ENCODE results near the gene ASIC4. TPM values are rescaled to one million over a fixed set of nuclear protein-coding genes. Genes with fewer than 3 reads are reported as not detected.

ASIC4 gene
- polyA plus RNA-seq, 2 of the 4 experiments (the other 2 are of a cell fraction), result 0.04 TPM; not detected in 1

DNA sequence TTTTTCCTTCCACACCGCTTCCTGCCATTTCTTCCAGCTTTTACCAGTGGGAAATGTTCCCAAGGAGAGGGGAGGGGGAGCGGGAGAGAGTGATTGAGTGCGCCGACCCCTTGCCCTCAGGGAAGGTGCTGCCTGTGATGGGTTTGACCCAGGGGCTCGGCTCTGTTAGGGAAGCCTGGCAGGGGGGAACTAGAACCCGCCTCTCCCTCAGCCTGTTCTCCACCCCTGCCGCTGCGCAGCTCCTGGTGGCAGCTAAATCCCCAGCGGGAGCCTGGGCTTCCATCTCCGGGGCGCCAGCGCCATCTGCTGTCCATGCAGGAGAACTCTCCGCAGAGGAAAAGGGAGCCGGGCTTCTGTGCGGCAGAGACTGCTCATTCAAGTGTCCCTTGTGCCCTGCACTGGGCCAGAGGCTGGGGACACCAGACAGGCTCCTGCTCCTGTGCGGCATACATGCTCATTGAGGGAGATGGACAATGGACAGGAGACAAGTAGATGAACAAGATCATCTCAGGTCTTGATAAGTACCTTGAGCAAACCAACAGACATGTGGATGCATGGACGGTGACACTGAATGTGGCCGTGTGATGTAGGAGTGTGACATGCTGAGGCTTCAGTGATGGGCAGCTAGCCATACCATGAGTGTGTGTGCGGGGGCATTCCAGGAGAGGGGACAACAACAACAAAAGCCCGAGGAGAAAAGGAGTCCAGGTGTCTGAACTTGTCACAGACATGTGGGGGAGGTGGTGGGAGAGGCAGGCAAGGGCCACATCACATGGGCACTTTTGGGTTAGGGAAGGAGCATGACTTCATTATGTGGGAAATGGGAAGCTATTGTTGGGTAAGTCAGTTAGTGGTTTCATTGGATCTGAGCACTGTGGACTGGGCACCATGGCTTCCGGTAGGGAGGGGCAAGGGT is 16.0 kb downstream of the ASIC4 start:
- H3K4me1 ChIP-seq, result peaks cover 4% of the 10 kb centered on the region; the same call in 1 of the 3 replicates
- peak; percentile 81 to 94 for DNase-seq (ENCODE audit: low read depth in 1 of 2, low spot score in 1 of 2)
- peak; percentile 71 to 93 for ATAC-seq
- POLR2A ChIA-PET, result interaction anchor here (0.8 to 1.7 kb wide), 5 partner anchors 32 to 354 kb away, joined by 3 to 6 read pairs (median 3); partner anchors contain the start of genes CNPPD1 and GMPPA
- WGBS (ENCODE audit: missing lambda C conversion rate), result 30% methylated on average over 11 of the region's 21 CpGs
- no peaks in the 10 kb centered on the region for H3K9me3 ChIP-seq
- H3K4me3 ChIP-seq, result peak overlapping the region; percentile 33; the same call in 2 of the 3 replicates
- TF ChIP-seq JUNB (IDR thresholded peaks at IDR 0.05), result no peak
- TF ChIP-seq, protein P1, sequence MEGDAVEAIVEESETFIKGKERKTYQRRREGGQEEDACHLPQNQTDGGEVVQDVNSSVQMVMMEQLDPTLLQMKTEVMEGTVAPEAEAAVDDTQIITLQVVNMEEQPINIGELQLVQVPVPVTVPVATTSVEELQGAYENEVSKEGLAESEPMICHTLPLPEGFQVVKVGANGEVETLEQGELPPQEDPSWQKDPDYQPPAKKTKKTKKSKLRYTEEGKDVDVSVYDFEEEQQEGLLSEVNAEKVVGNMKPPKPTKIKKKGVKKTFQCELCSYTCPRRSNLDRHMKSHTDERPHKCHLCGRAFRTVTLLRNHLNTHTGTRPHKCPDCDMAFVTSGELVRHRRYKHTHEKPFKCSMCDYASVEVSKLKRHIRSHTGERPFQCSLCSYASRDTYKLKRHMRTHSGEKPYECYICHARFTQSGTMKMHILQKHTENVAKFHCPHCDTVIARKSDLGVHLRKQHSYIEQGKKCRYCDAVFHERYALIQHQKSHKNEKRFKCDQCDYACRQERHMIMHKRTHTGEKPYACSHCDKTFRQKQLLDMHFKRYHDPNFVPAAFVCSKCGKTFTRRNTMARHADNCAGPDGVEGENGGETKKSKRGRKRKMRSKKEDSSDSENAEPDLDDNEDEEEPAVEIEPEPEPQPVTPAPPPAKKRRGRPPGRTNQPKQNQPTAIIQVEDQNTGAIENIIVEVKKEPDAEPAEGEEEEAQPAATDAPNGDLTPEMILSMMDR (IDR thresholded peaks at IDR 0.05), result peak; percentile 94
- TF ChIP-seq SMC3 (IDR thresholded peaks at IDR 0.05), result peak; percentile 95
- no peak for TF ChIP-seq EHMT2 (IDR thresholded peaks at IDR 0.05; ENCODE audit: low read depth)
- peak; percentile 99 for TF ChIP-seq RAD21 (conservative IDR thresholded peaks at IDR 0.05 in 1 of 2, IDR thresholded peaks at IDR 0.05 in 1 of 2)
- CTCF ChIA-PET, result interaction anchor here (0.6 to 79.1 kb wide), 56 partner anchors 11 to 540 kb away, joined by 3 to 3291 read pairs (median 4); partner anchors contain the start of genes ASIC4, CHPF, DES and GMPPA
- peak overlapping the region; percentile 83 for H3K4me2 ChIP-seq
- FAIRE-seq, result no peak
- peak overlapping the region in 1 of 2 experiments; percentile 57; a peak in 1 of 6 replicates for H3K27ac ChIP-seq

DNA sequence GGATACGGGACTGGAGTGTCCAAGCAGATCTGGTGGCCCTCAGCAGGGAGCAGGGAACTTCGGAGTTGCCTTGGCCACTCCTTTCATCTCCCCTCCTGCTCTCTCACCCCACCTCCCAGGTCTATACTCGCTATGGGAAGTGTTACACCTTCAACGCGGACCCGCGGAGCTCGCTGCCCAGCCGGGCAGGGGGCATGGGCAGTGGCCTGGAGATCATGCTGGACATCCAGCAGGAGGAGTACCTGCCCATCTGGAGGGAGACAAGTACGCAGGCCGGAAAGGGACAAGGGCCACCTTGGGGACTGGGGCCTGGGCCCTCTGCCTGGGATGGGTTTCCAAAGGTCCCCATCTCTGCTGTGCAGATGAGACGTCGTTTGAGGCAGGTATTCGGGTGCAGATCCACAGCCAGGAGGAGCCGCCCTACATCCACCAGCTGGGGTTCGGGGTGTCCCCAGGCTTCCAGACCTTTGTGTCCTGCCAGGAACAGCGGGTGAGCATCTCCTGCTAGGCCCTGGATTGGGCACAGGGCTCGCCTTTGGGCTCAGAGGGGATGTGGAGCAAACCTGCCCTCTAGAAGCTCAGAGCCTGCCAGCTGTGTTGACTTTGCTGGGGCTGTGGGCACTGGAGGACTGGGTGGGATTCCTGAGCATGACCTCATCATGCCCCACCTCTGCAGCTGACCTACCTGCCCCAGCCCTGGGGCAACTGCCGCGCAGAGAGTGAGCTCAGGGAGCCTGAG is 17.5 kb downstream of the ASIC4 start:
- no peaks in the 10 kb centered on the region for H3K9me3 ChIP-seq
- ChIA-PET CTCF (interaction anchor here (1.1 to 79.1 kb wide), 10 partner anchors 9 to 361 kb away, joined by 3 to 3291 read pairs (median 37); partner anchors contain the start of genes ASIC4, CHPF, DES and GMPPA), POLR2A (no interaction called here)
- H3K4me3 ChIP-seq, result no peak overlapping the region
- no peak for FAIRE-seq
- peaks cover 4% of the 10 kb centered on the region; the same call in 1 of the 3 replicates for H3K4me1 ChIP-seq
- H3K4me2 ChIP-seq, result no peak overlapping the region
- no peak for ATAC-seq
- H3K27ac ChIP-seq, result no peak overlapping the region
- 52% methylated on average over 15 of the region's 20 CpGs for WGBS (ENCODE audit: missing lambda C conversion rate)
- no peak for DNase-seq (ENCODE audit: low read depth in 1 of 2, low spot score in 1 of 2)
- TF ChIP-seq ZSCAN20 (CRISPR knock-in tag; IDR thresholded peaks at IDR 0.05) (no peak), RFX5 (IDR thresholded peaks at IDR 0.05) (no peak), EP300 (IDR thresholded peaks at IDR 0.05) (no peak), BHLHE40 (IDR thresholded peaks at IDR 0.05; ENCODE audit: low read depth, low read length) (no peak), SMC3 (IDR thresholded peaks at IDR 0.05) (no peak), TFCP2L1 (CRISPR knock-in tag; IDR thresholded peaks at IDR 0.05) (no peak), POLR2A (IDR thresholded peaks at IDR 0.05; ENCODE audit: low read length) (no peak), HOXB13 (CRISPR knock-in tag; IDR thresholded peaks at IDR 0.05; ENCODE audit: low read depth) (no peak), FOSB (CRISPR knock-in tag; IDR thresholded peaks at IDR 0.05) (no peak), MYC (IDR thresholded peaks at IDR 0.05; ENCODE audit: borderline replicate concordance, low read length) (no peak), HOXA7 (CRISPR knock-in tag; IDR thresholded peaks at IDR 0.05) (no peak), RCOR1 (IDR thresholded peaks at IDR 0.05; ENCODE audit: low read depth, low read length) (no peak), HOXB5 (CRISPR knock-in tag; IDR thresholded peaks at IDR 0.05) (no peak)
- TF ChIP-seq, protein P2, sequence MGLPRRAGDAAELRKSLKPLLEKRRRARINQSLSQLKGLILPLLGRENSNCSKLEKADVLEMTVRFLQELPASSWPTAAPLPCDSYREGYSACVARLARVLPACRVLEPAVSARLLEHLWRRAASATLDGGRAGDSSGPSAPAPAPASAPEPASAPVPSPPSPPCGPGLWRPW (IDR thresholded peaks at IDR 0.05), result no peak
- TF ChIP-seq, protein P3, sequence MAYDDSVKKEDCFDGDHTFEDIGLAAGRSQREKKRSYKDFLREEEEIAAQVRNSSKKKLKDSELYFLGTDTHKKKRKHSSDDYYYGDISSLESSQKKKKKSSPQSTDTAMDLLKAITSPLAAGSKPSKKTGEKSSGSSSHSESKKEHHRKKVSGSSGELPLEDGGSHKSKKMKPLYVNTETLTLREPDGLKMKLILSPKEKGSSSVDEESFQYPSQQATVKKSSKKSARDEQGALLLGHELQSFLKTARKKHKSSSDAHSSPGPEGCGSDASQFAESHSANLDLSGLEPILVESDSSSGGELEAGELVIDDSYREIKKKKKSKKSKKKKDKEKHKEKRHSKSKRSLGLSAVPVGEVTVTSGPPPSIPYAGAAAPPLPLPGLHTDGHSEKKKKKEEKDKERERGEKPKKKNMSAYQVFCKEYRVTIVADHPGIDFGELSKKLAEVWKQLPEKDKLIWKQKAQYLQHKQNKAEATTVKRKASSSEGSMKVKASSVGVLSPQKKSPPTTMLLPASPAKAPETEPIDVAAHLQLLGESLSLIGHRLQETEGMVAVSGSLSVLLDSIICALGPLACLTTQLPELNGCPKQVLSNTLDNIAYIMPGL (CRISPR knock-in tag; IDR thresholded peaks at IDR 0.05; ENCODE audit: borderline replicate concordance), result no peak
- TF ChIP-seq, protein P4, sequence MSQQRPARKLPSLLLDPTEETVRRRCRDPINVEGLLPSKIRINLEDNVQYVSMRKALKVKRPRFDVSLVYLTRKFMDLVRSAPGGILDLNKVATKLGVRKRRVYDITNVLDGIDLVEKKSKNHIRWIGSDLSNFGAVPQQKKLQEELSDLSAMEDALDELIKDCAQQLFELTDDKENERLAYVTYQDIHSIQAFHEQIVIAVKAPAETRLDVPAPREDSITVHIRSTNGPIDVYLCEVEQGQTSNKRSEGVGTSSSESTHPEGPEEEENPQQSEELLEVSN (IDR thresholded peaks at IDR 0.05; ENCODE audit: borderline replicate concordance, low read depth), result no peak
- TF ChIP-seq, protein P1 (IDR thresholded peaks at IDR 0.05), result no peak
- TF ChIP-seq, protein P5, sequence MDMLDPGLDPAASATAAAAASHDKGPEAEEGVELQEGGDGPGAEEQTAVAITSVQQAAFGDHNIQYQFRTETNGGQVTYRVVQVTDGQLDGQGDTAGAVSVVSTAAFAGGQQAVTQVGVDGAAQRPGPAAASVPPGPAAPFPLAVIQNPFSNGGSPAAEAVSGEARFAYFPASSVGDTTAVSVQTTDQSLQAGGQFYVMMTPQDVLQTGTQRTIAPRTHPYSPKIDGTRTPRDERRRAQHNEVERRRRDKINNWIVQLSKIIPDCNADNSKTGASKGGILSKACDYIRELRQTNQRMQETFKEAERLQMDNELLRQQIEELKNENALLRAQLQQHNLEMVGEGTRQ (IDR thresholded peaks at IDR 0.05), result no peak
